ENCODE results near the gene MEIS2.

GRCh38 chr15:37028625-37029296 lies 71.6 kb downstream of the MEIS2 start:
- TF ChIP-seq REST (IDR thresholded peaks at IDR 0.05; ENCODE audit: insufficient replicate concordance, low read depth) (no peak), CTCF (IDR thresholded peaks at IDR 0.05; ENCODE audit: insufficient read depth, low read length) (no peak), POLR2AphosphoS5 (IDR thresholded peaks at IDR 0.05; ENCODE audit: low read depth) (no peak)
